ENCODE results near the gene SLC22A4. TPM values are rescaled to one million over a fixed set of nuclear protein-coding genes. Genes with fewer than 3 reads are reported as not detected.

Gene SLC22A4
- polyA plus RNA-seq, 2 of the 4 experiments (the other 2 are of a cell fraction) = 3.2 to 4.6 TPM

- Histone ChIP-seq H3K4me3 (no peak overlapping the region), H3K4me2 (no peak overlapping the region), H3K9me3 (no peaks in the 10 kb centered on the region), H3K4me1 (peaks cover 9% of the 10 kb centered on the region; the same call in 2 of the 3 replicates), H3K27ac (no peak overlapping the region)
- ChIA-PET POLR2A (no interaction called here), CTCF (interaction anchor here (2.3 to 9.4 kb wide), 4 partner anchors 11 to 503 kb away, joined by 6 to 98 read pairs (median 17); partner anchors contain the start of gene SLC22A5)
- FAIRE-seq (no peak), ATAC-seq (no peak), DNase-seq (ENCODE audit: low read depth in 1 of 2, low spot score in 1 of 2) (no peak)
- WGBS (ENCODE audit: missing lambda C conversion rate) = 96% methylated on average over 6 of the region's 6 CpGs
- TF ChIP-seq ATOH8 (CRISPR knock-in tag; IDR thresholded peaks at IDR 0.05; ENCODE audit: low read depth) (no peak), MAZ (IDR thresholded peaks at IDR 0.05; ENCODE audit: borderline replicate concordance, low read depth, low read length) (no peak), TFCP2L1 (CRISPR knock-in tag; IDR thresholded peaks at IDR 0.05) (no peak), RCOR1 (IDR thresholded peaks at IDR 0.05; ENCODE audit: low read depth, low read length) (no peak), HOXB13 (CRISPR knock-in tag; IDR thresholded peaks at IDR 0.05; ENCODE audit: low read depth) (no peak), JUNB (IDR thresholded peaks at IDR 0.05) (no peak), FOXS1 (CRISPR knock-in tag; IDR thresholded peaks at IDR 0.05) (no peak), NPAS2 (CRISPR knock-in tag; IDR thresholded peaks at IDR 0.05; ENCODE audit: borderline replicate concordance) (no peak), HOXB5 (CRISPR knock-in tag; IDR thresholded peaks at IDR 0.05) (no peak), EHF (CRISPR knock-in tag; IDR thresholded peaks at IDR 0.05) (no peak), PHF8 (IDR thresholded peaks at IDR 0.05; ENCODE audit: borderline replicate concordance, low read depth) (no peak), FOSB (CRISPR knock-in tag; IDR thresholded peaks at IDR 0.05) (no peak), MAFK (IDR thresholded peaks at IDR 0.05; ENCODE audit: partially characterized antibody) (no peak), EP300 (IDR thresholded peaks at IDR 0.05) (no peak), ZNF302 (CRISPR knock-in tag; IDR thresholded peaks at IDR 0.05) (no peak)
- TF ChIP-seq, protein P1, sequence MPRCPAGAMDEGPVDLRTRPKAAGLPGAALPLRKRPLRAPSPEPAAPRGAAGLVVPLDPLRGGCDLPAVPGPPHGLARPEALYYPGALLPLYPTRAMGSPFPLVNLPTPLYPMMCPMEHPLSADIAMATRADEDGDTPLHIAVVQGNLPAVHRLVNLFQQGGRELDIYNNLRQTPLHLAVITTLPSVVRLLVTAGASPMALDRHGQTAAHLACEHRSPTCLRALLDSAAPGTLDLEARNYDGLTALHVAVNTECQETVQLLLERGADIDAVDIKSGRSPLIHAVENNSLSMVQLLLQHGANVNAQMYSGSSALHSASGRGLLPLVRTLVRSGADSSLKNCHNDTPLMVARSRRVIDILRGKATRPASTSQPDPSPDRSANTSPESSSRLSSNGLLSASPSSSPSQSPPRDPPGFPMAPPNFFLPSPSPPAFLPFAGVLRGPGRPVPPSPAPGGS (IDR thresholded peaks at IDR 0.05) = no peak
- TF ChIP-seq, protein P2, sequence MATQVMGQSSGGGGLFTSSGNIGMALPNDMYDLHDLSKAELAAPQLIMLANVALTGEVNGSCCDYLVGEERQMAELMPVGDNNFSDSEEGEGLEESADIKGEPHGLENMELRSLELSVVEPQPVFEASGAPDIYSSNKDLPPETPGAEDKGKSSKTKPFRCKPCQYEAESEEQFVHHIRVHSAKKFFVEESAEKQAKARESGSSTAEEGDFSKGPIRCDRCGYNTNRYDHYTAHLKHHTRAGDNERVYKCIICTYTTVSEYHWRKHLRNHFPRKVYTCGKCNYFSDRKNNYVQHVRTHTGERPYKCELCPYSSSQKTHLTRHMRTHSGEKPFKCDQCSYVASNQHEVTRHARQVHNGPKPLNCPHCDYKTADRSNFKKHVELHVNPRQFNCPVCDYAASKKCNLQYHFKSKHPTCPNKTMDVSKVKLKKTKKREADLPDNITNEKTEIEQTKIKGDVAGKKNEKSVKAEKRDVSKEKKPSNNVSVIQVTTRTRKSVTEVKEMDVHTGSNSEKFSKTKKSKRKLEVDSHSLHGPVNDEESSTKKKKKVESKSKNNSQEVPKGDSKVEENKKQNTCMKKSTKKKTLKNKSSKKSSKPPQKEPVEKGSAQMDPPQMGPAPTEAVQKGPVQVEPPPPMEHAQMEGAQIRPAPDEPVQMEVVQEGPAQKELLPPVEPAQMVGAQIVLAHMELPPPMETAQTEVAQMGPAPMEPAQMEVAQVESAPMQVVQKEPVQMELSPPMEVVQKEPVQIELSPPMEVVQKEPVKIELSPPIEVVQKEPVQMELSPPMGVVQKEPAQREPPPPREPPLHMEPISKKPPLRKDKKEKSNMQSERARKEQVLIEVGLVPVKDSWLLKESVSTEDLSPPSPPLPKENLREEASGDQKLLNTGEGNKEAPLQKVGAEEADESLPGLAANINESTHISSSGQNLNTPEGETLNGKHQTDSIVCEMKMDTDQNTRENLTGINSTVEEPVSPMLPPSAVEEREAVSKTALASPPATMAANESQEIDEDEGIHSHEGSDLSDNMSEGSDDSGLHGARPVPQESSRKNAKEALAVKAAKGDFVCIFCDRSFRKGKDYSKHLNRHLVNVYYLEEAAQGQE (IDR thresholded peaks at IDR 0.05) = no peak
- TF ChIP-seq, protein P3, sequence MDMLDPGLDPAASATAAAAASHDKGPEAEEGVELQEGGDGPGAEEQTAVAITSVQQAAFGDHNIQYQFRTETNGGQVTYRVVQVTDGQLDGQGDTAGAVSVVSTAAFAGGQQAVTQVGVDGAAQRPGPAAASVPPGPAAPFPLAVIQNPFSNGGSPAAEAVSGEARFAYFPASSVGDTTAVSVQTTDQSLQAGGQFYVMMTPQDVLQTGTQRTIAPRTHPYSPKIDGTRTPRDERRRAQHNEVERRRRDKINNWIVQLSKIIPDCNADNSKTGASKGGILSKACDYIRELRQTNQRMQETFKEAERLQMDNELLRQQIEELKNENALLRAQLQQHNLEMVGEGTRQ (IDR thresholded peaks at IDR 0.05) = no peak
These were observed 85.9 kb downstream of the SLC22A4 start for GRCh38 chr5:132380047-132380446.

- no peak overlapping the region for H3K27ac ChIP-seq
- 100% methylated on average over 2 of the region's 2 CpGs for WGBS (ENCODE audit: missing lambda C conversion rate)
- ChIA-PET CTCF (interaction anchor here (2.3 to 9.4 kb wide), 4 partner anchors 12 to 502 kb away, joined by 6 to 98 read pairs (median 17); partner anchors contain the start of gene SLC22A5), POLR2A (no interaction called here)
- ATAC-seq (no peak), DNase-seq (ENCODE audit: low read depth in 1 of 2, low spot score in 1 of 2) (no peak), FAIRE-seq (no peak)
- H3K9me3 ChIP-seq = no peaks in the 10 kb centered on the region
- H3K4me3 ChIP-seq = no peak overlapping the region
- H3K4me2 ChIP-seq = no peak overlapping the region
- TF ChIP-seq, protein P4, sequence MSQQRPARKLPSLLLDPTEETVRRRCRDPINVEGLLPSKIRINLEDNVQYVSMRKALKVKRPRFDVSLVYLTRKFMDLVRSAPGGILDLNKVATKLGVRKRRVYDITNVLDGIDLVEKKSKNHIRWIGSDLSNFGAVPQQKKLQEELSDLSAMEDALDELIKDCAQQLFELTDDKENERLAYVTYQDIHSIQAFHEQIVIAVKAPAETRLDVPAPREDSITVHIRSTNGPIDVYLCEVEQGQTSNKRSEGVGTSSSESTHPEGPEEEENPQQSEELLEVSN (IDR thresholded peaks at IDR 0.05; ENCODE audit: borderline replicate concordance, low read depth) = no peak
- TF ChIP-seq ATOH8 (CRISPR knock-in tag; IDR thresholded peaks at IDR 0.05; ENCODE audit: low read depth) (no peak), TFCP2L1 (CRISPR knock-in tag; IDR thresholded peaks at IDR 0.05) (no peak), RNF2 (IDR thresholded peaks at IDR 0.05; ENCODE audit: borderline replicate concordance, low read depth) (no peak), SREBF2 (IDR thresholded peaks at IDR 0.05) (no peak), NPAS2 (CRISPR knock-in tag; IDR thresholded peaks at IDR 0.05; ENCODE audit: borderline replicate concordance) (no peak), SMC3 (IDR thresholded peaks at IDR 0.05) (no peak), RARB (CRISPR knock-in tag; IDR thresholded peaks at IDR 0.05) (no peak), RCOR1 (IDR thresholded peaks at IDR 0.05; ENCODE audit: low read depth, low read length) (no peak)
- H3K4me1 ChIP-seq = peaks cover 16% of the 10 kb centered on the region
These were observed 86.5 kb downstream of the SLC22A4 start for GRCh38 chr5:132380741-132381140.

All from A549 (cell line).